GM06990 (cell line): ENCODE measurements around the gene BARHL1.

ENCODE experiments used
- DNase-seq: peaks from one replicate; pipeline ENCODE4 v3.0.0-alpha.2; 2011; ENCODE audit not compliant: insufficient read length; ENCODE audit errors: extremely low read depth
- H3K27me3 ChIP-seq: replicated peaks from 2 replicates; pipeline ENCODE4 v1.6.0; 2011; ENCODE audit warnings: low read length; ENCODE audit not compliant: control insufficient read depth, insufficient read depth
- H3K36me3 ChIP-seq: 2 replicates; pipeline ENCODE4 v1.5.1; 2011; ENCODE audit warnings: low read length; ENCODE audit not compliant: control insufficient read depth, insufficient read depth
- H3K4me3 ChIP-seq: replicated peaks from 2 replicates; pipeline ENCODE4 v1.5.1; 2011; ENCODE audit warnings: low read depth, mild to moderate bottlenecking, control low read depth, low read length
- CTCF ChIP-seq: IDR thresholded peaks from 2 replicates; pipeline ENCODE4 v1.5.1; 2011; ENCODE audit warnings: low read length, control low read depth, mild to moderate bottlenecking, inconsistent platforms; ENCODE audit not compliant: insufficient read depth, poor library complexity, severe bottlenecking

Gene BARHL1

GRCh38 chr9:132589148-132590036 lies 7.0 kb downstream of the BARHL1 start:
- no peak for DNase-seq
- no peak overlapping the region for H3K4me3 ChIP-seq
- H3K36me3 ChIP-seq: peaks cover 4% of the 10 kb centered on the region; the same call in 1 of the 2 replicates
- no peak for TF ChIP-seq CTCF
- peaks cover 9% of the 10 kb centered on the region for H3K27me3 ChIP-seq

GRCh38 chr9:132590037-132590317 lies 7.6 kb downstream of the BARHL1 start:
- no peak for TF ChIP-seq CTCF
- Histone ChIP-seq H3K36me3 (peaks cover 7% of the 10 kb centered on the region), H3K4me3 (no peak overlapping the region), H3K27me3 (peaks cover 9% of the 10 kb centered on the region)
- no peak for DNase-seq

- no peak for TF ChIP-seq CTCF
- H3K36me3 ChIP-seq: peaks cover 7% of the 10 kb centered on the region
- no peak overlapping the region for H3K4me3 ChIP-seq
- no peak for DNase-seq
- peaks cover 5% of the 10 kb centered on the region for H3K27me3 ChIP-seq
Measured at GRCh38 chr9:132590318-132591182, 8.1 kb downstream of the BARHL1 start.

- peaks cover 7% of the 10 kb centered on the region for H3K36me3 ChIP-seq
- no peak overlapping the region for H3K4me3 ChIP-seq
- DNase-seq: no peak
- TF ChIP-seq CTCF: no peak
- H3K27me3 ChIP-seq: peaks cover 4% of the 10 kb centered on the region
Measured at GRCh38 chr9:132591244-132591643, 8.8 kb downstream of the BARHL1 start.

GRCh38 chr9:132591751-132592314 lies 9.4 kb downstream of the BARHL1 start:
- Histone ChIP-seq H3K27me3 (peaks cover 2% of the 10 kb centered on the region), H3K4me3 (no peak overlapping the region), H3K36me3 (peaks cover 7% of the 10 kb centered on the region)
- no peak for TF ChIP-seq CTCF
- DNase-seq: no peak
